Measurements from ENCODE around the gene CCNQ.

CCNQ gene

GRCh38 chrX:153644356-153645125 is 45.6 kb upstream of the CCNQ start:
- Histone ChIP-seq H2BK5ac (ENCODE audit: low read length) (no peak overlapping the region), H3K9ac (ENCODE audit: low read length) (no peak overlapping the region), H2AK5ac (ENCODE audit: low read length) (no peak overlapping the region), H3K27ac (ENCODE audit: low read depth, low read length) (no peak overlapping the region), H2BK120ac (ENCODE audit: low read depth, low read length) (no peak overlapping the region), H3K79me2 (ENCODE audit: control insufficient read depth, insufficient read depth, low read length) (no peaks in the 10 kb centered on the region), H3K4me2 (ENCODE audit: low read length) (peak overlapping the region; percentile 15), H3K56ac (ENCODE audit: low read length) (no peak overlapping the region), H3K4me1 (ENCODE audit: control insufficient read depth, low read depth, low read length) (no peaks in the 10 kb centered on the region), H3K27me3 (ENCODE audit: insufficient read depth, low read length, poor library complexity) (peaks cover 27% of the 10 kb centered on the region), H3K18ac (ENCODE audit: low read length) (no peak overlapping the region), H3K79me1 (ENCODE audit: low read length) (no peaks in the 10 kb centered on the region), H3K36me3 (ENCODE audit: control insufficient read depth, insufficient read depth, low read length) (no peaks in the 10 kb centered on the region), H3K23ac (ENCODE audit: low read length) (no peak overlapping the region), H3K4me3 (ENCODE audit: low read length) (no peak overlapping the region), H3K4ac (ENCODE audit: low read depth, low read length) (no peak overlapping the region), H4K5ac (ENCODE audit: low read length) (no peak overlapping the region), H2BK15ac (replicated peaks; ENCODE audit: low read depth) (no peak overlapping the region), H4K8ac (ENCODE audit: low read depth, low read length) (no peak overlapping the region)
- peak; percentile 49 for DNase-seq
- WGBS (ENCODE audit: extremely low coverage, insufficient coverage, low lambda C conversion rate): no CpG with 5 or more reads among the region's 46 CpGs

GRCh38 chrX:153643431-153644351 is 44.8 kb upstream of the CCNQ start:
- Histone ChIP-seq H3K9ac (ENCODE audit: low read length) (no peak overlapping the region), H3K79me1 (ENCODE audit: low read length) (no peaks in the 10 kb centered on the region), H3K4me2 (ENCODE audit: low read length) (no peak overlapping the region), H3K56ac (ENCODE audit: low read length) (no peak overlapping the region), H3K27me3 (ENCODE audit: insufficient read depth, low read length, poor library complexity) (peaks cover 27% of the 10 kb centered on the region), H3K23ac (ENCODE audit: low read length) (no peak overlapping the region), H2BK5ac (ENCODE audit: low read length) (no peak overlapping the region), H4K5ac (ENCODE audit: low read length) (no peak overlapping the region), H2AK5ac (ENCODE audit: low read length) (no peak overlapping the region), H3K79me2 (ENCODE audit: control insufficient read depth, insufficient read depth, low read length) (no peaks in the 10 kb centered on the region), H3K4me1 (ENCODE audit: control insufficient read depth, low read depth, low read length) (no peaks in the 10 kb centered on the region), H3K4ac (ENCODE audit: low read depth, low read length) (no peak overlapping the region), H4K8ac (ENCODE audit: low read depth, low read length) (no peak overlapping the region), H2BK15ac (replicated peaks; ENCODE audit: low read depth) (no peak overlapping the region), H3K4me3 (ENCODE audit: low read length) (no peak overlapping the region), H3K27ac (ENCODE audit: low read depth, low read length) (no peak overlapping the region), H2BK120ac (ENCODE audit: low read depth, low read length) (no peak overlapping the region), H3K36me3 (ENCODE audit: control insufficient read depth, insufficient read depth, low read length) (no peaks in the 10 kb centered on the region), H3K18ac (ENCODE audit: low read length) (no peak overlapping the region)
- DNase-seq: no peak
- whole genome bisulfite sequencing (ENCODE audit: extremely low coverage, insufficient coverage, low lambda C conversion rate): no CpG with 5 or more reads among the region's 84 CpGs

- no peak for DNase-seq
- H3K4ac ChIP-seq (ENCODE audit: low read depth, low read length): no peak overlapping the region
These were observed 43.9 kb upstream of the CCNQ start for GRCh38 chrX:153642655-153643430.

GRCh38 chrX:153642051-153642654 is 43.2 kb upstream of the CCNQ start:
- Histone ChIP-seq H4K8ac (ENCODE audit: low read depth, low read length) (no peak overlapping the region), H2BK5ac (ENCODE audit: low read length) (no peak overlapping the region), H3K79me1 (ENCODE audit: low read length) (no peaks in the 10 kb centered on the region), H3K4me3 (ENCODE audit: low read length) (no peak overlapping the region), H3K36me3 (ENCODE audit: control insufficient read depth, insufficient read depth, low read length) (no peaks in the 10 kb centered on the region), H3K18ac (ENCODE audit: low read length) (no peak overlapping the region), H3K79me2 (ENCODE audit: control insufficient read depth, insufficient read depth, low read length) (no peaks in the 10 kb centered on the region), H3K27me3 (ENCODE audit: insufficient read depth, low read length, poor library complexity) (peaks cover 15% of the 10 kb centered on the region), H2BK15ac (replicated peaks; ENCODE audit: low read depth) (no peak overlapping the region), H3K23ac (ENCODE audit: low read length) (no peak overlapping the region), H3K4me1 (ENCODE audit: control insufficient read depth, low read depth, low read length) (no peaks in the 10 kb centered on the region), H2AK5ac (ENCODE audit: low read length) (no peak overlapping the region), H3K4ac (ENCODE audit: low read depth, low read length) (no peak overlapping the region), H4K5ac (ENCODE audit: low read length) (no peak overlapping the region), H3K27ac (ENCODE audit: low read depth, low read length) (no peak overlapping the region), H3K9ac (ENCODE audit: low read length) (no peak overlapping the region), H3K56ac (ENCODE audit: low read length) (no peak overlapping the region), H2BK120ac (ENCODE audit: low read depth, low read length) (no peak overlapping the region), H3K4me2 (ENCODE audit: low read length) (no peak overlapping the region)
- no CpG with 5 or more reads among the region's 62 CpGs for WGBS (ENCODE audit: extremely low coverage, insufficient coverage, low lambda C conversion rate)
- DNase-seq: no peak

More at GRCh38 chrX:153642655-153643430, 43.9 kb upstream of the CCNQ start:
- Histone ChIP-seq H2BK120ac (ENCODE audit: low read depth, low read length) (no peak overlapping the region), H3K9ac (ENCODE audit: low read length) (no peak overlapping the region), H3K79me2 (ENCODE audit: control insufficient read depth, insufficient read depth, low read length) (no peaks in the 10 kb centered on the region), H3K27ac (ENCODE audit: low read depth, low read length) (no peak overlapping the region), H3K4me1 (ENCODE audit: control insufficient read depth, low read depth, low read length) (no peaks in the 10 kb centered on the region), H3K79me1 (ENCODE audit: low read length) (no peaks in the 10 kb centered on the region), H2AK5ac (ENCODE audit: low read length) (no peak overlapping the region), H2BK15ac (replicated peaks; ENCODE audit: low read depth) (no peak overlapping the region), H3K27me3 (ENCODE audit: insufficient read depth, low read length, poor library complexity) (peaks cover 20% of the 10 kb centered on the region), H3K4me2 (ENCODE audit: low read length) (no peak overlapping the region), H2BK5ac (ENCODE audit: low read length) (no peak overlapping the region), H4K8ac (ENCODE audit: low read depth, low read length) (no peak overlapping the region), H3K4me3 (ENCODE audit: low read length) (no peak overlapping the region), H3K56ac (ENCODE audit: low read length) (no peak overlapping the region), H3K36me3 (ENCODE audit: control insufficient read depth, insufficient read depth, low read length) (no peaks in the 10 kb centered on the region), H4K5ac (ENCODE audit: low read length) (no peak overlapping the region), H3K18ac (ENCODE audit: low read length) (no peak overlapping the region), H3K23ac (ENCODE audit: low read length) (no peak overlapping the region)
- no CpG with 5 or more reads among the region's 48 CpGs for WGBS (ENCODE audit: extremely low coverage, insufficient coverage, low lambda C conversion rate)

GRCh38 chrX:153641627-153642026 is 42.7 kb upstream of the CCNQ start:
- no peaks in the 10 kb centered on the region for H3K4me1 ChIP-seq (ENCODE audit: control insufficient read depth, low read depth, low read length)
- no peak overlapping the region for H3K56ac ChIP-seq (ENCODE audit: low read length)
- no peak overlapping the region for H2BK5ac ChIP-seq (ENCODE audit: low read length)
- H3K36me3 ChIP-seq (ENCODE audit: control insufficient read depth, insufficient read depth, low read length): no peaks in the 10 kb centered on the region
- no peak overlapping the region for H3K18ac ChIP-seq (ENCODE audit: low read length)
- H3K27ac ChIP-seq (ENCODE audit: low read depth, low read length): no peak overlapping the region
- H3K79me2 ChIP-seq (ENCODE audit: control insufficient read depth, insufficient read depth, low read length): no peaks in the 10 kb centered on the region
- DNase-seq: peak; percentile 29
- no peak overlapping the region for H3K4me3 ChIP-seq (ENCODE audit: low read length)
- H3K4me2 ChIP-seq (ENCODE audit: low read length): no peak overlapping the region
- H2BK120ac ChIP-seq (ENCODE audit: low read depth, low read length): no peak overlapping the region
- H3K27me3 ChIP-seq (ENCODE audit: insufficient read depth, low read length, poor library complexity): peaks cover 15% of the 10 kb centered on the region
- no peaks in the 10 kb centered on the region for H3K79me1 ChIP-seq (ENCODE audit: low read length)
- H2BK15ac ChIP-seq (replicated peaks; ENCODE audit: low read depth): no peak overlapping the region
- H4K8ac ChIP-seq (ENCODE audit: low read depth, low read length): no peak overlapping the region
- H4K5ac ChIP-seq (ENCODE audit: low read length): no peak overlapping the region
- H3K23ac ChIP-seq (ENCODE audit: low read length): no peak overlapping the region
- no peak overlapping the region for H3K9ac ChIP-seq (ENCODE audit: low read length)
- H2AK5ac ChIP-seq (ENCODE audit: low read length): no peak overlapping the region
- H3K4ac ChIP-seq (ENCODE audit: low read depth, low read length): no peak overlapping the region
- no CpG with 5 or more reads among the region's 8 CpGs for WGBS (ENCODE audit: extremely low coverage, insufficient coverage, low lambda C conversion rate)

Data from mesendoderm (in vitro differentiated cells).